ENCODE measurements around the gene TMEM82. TPM values are rescaled to one million over a fixed set of nuclear protein-coding genes. Genes with fewer than 3 reads are reported as not detected.

The TMEM82 gene
- polyA plus RNA-seq, 3 donors, result 4.5 to 6.1 (median 5.2) TPM

DNA sequence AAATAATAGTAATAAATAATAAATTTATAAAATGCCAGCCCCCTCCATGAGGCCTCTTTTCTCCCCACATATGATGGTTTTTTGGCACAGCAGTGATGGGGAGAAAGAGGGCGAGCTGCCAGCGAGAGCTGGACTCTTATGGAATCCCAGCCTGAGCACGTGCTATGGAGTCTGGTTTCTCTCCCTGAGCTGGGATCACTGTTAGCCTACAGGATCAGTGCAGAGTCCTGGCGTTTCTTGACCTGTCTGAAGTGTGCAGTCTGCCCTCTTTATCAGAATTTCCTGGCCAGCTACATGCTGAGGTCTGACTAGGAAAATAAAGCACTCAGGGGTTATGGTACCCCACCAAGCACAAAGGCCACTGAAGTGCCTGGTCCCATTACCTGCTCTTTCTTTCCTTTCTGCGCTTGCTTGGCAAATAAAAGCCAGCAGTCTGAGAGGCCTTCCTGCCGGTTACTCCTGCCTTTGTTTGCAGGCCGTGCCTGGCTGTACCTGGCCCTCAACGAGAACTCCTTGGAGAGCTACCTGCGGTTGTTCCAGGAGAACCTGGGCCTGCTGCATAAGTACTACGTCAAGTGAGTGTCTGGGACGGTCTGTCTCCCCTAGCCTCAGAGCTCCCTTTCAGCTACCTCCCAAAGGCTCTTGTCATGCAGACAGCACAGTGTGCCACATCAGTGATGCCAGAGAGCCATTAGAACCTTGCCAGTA is 24.7 kb upstream of the TMEM82 start:
- no peak for DNase-seq

DNA sequence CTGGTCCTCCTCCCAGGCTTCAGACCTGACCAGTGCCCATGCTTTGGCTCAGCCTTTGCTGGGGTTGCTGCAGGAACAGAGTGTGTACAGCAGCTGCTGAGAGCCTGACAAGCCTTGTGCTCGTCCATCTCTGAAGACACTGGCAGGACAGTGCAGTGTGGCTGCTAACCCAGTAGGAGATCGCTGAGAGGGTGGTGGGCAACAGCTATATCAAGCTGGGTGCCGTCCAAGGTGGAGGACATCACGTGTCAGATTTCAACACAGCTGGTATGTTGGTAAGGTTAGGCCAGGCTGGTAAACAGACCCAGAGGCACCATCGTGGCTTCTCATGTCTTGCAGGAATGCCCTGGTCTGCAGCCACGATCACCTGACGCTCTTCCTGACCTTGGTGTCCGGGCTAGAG is 24.1 kb upstream of the TMEM82 start:
- DNase-seq, result no peak

DNA sequence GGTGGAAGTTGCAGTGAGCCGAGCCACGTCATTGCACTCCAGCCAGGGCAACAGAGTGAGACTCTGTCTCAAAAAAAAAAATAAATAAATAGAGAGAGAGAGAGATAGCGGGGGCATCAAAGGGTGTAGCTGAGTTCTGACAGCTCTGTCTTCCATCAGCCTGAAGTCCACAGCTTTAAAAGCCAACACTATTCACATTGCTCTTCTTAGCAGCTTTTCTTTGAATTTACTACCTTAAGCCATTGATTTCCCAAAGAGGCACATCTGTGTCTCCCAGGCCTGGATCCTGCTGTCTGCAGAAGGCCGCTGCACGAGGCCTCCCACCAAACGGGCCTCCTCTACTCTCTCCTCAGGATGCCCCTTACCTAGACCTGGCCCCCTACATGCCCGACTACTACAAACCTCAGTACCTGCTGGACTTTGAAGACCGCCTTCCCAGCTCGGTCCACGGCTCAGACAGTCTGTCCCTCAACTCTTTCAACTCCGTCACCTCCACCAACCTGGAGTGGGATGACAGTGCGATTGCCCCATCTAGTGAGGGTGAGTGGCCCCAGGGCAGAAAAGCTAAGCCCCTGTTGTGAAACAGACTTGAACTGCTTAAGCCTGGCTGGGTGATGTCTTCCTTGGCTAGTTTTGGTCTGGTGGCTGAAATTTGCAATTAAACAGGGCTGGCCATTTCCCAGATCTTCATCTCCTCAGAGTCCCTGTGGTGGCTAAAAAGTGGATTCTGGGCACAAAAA is 22.7 kb upstream of the TMEM82 start:
- no peak for DNase-seq

DNA sequence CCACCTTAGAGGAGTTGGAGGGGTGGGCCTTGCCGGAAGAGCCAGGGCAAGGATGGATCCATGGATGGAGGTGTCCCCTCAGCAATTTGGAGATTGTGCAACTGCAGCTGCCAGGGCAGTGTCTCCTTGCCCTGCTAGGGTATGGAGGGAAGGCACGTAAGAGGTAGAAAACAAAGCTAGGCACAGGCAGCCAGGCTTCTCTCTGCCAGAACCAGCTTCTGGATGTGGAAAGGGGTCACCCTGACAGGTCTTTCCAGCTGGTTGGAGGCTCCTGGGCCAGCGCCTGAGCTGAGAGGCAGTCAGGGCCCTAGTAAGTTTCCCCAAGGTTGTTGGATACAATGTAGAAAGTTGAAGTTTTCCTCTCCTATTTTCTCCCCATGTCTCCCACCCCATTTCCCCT is 21.4 kb upstream of the TMEM82 start:
- no peak for DNase-seq

DNA sequence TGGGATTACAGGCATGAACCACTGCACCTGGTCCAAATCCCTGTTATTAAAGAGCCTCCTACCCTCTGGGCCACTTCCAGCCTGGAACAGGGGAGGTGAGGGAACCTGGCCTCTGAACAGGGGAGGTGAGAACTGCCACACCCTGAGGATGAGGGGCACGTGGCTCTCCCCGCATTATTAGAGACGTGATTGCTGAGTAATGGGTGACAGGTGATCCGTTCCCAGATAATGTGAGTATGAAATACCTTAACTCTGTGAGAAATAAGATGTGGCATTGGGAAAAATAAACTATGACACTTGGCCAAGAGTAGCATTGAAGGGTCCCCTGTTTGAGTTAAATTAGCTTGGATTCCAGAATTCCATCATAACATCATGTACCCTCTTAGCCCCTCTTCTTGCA is 19.9 kb upstream of the TMEM82 start:
- DNase-seq, result no peak

DNA sequence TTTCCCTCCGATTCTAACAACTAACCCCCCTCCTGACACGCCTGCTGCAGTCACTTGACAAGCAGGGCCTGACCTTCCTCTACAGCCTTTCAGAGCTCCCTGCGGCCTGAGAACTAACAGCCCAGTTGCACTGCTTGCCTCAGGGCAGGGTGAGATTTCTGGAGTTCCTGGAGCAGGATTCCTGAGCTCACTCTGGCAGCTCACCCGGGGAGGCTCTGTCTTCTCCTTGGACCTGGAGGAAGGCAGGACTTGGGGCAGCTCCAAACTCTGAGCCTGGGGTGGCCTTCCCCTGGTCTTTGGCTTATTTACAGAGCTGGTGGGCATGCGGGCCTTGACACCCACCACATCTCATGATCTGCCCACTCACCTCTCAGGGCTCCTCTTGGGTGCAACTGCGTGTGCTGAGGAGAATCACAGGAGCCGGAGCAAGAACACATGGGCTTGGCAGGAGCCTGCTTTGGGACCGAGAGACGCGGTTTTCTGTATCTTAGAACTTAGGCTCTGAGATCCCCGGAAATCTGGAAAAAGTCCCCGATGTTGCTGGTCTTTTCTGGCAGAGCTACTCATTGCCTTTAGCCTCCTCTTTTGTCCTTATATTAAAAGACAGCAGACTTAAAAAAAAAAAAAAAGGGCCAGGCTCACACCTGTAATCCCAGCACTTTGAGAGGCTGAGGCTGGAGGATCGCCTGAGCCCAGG is 19.3 kb upstream of the TMEM82 start:
- DNase-seq, result no peak

DNA sequence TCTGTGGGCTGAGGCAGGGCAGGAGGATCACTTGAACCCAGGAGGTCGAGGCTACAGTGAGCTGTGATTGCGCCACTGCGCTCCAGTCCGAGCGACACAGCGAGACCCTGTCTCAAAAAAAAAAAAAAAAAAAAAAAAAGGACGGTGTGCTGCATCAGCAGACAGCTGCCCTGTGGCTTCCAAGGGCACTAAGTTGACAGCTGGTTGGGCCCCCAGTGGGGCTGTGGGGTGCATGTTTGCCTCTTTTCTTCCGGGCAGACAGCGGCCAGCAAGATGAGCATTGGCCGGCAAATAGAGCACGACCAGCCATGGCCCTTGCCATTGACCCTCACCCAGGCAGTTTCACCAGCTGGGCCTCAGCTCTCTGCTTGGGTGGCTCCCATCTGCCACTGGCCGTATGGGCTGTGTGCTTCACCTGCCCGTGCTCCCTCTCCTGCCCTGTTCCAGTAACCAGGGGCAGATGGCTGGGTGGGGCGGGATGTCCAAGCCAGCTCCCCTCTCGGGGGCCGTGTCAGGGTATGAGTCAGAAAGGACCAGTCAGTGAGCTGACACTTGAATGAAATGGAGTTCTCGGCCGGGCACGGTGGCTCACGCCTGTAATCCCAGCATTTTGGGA is 18.6 kb upstream of the TMEM82 start:
- no peak for DNase-seq

DNA sequence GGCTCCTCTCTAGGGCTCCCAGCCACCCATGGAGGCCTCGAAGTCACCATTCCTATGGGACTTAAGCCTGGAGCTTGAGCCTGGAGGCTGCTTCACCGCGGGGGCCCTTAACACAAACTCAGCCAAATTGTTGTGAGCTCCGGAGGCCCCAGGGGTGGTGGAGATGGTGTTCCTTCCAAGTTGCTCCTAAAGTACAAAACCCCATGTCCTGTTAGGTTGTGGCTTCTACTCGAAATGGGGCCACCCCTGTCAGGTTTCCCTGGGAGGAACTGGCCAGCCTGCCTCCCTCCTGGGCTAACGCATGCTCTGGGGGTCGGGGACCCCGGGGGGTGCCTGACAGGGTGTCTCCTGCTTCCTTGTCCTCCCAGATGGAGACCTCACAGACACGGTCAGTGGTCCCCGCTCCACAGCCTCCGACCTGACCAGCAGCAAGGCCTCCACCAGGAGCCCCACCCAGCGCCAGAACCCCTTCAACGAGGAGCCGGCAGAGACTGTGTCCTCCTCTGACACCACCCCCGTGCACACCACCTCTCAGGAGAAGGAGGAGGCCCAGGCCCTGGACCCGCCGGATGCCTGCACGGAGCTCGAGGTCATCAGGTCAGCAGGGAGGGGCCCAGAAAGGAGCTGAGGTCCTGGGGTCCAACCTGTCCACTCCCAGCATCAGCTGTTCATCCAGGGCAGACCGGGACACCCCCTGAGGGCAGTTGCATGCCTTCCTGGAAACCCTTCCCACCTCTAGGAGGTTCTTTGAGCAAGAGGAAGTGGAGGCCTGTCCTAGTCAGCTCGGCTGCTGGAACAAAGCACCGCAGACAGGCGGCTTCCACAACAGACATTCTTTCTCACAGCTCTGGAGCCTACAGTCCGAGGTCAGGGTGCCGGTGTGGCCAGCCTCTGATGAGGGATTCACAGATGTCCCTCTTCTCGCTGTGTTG is 17.1 kb upstream of the TMEM82 start:
- DNase-seq, result no peak

DNA sequence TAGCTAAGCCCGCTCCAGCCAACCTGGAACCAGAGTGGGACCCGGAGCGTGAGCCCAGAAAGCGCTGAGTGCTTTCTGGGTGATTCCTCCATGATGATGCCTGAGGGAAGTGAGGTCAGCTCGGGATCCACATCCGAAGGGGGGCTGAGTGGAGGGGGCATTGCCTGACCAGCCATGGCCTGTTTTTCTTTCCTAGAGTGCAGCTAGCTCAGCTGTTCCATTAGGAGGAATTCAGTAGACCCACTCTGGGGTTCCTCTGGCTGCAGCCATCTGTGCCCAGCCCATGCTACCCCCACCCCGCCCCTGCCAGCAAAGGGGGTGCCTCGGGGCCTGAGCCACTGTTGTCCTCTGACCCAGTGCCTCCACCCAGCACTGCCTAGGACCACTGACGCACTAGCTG is 15.8 kb upstream of the TMEM82 start:
- DNase-seq, result no peak

DNA sequence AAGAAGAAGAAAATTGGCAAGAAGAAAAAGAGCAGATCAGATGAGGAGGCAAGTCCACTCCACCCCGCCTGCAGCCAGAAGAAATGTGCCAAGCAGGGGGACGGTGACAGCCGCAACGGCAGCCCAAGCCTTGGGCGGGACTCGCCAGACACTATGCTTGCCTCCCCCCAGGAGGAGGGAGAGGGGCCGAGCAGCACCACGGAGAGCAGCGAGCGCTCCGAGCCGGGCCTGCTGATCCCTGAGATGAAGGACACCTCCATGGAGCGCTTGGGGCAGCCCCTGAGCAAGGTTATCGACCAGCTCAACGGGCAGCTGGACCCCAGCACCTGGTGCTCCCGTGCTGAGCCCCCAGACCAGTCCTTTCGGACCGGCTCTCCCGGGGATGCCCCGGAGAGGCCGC is 15.3 kb upstream of the TMEM82 start:
- no peak for DNase-seq

DNA sequence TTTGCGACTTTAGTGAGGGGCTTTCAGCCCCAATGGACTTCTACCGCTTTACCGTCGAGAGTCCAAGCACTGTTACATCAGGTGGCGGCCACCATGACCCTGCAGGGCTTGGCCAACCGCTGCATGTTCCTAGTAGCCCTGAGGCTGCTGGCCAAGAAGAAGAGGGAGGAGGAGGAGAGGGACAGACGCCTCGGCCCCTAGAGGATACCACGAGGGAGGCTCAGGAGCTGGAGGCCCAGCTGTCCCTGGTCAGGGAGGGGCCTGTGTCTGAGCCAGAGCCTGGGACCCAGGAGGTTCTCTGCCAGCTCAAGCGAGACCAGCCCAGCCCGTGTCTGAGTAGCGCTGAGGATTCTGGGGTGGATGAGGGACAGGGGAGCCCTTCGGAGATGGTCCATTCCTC is 14.9 kb upstream of the TMEM82 start:
- no peak for DNase-seq

DNA sequence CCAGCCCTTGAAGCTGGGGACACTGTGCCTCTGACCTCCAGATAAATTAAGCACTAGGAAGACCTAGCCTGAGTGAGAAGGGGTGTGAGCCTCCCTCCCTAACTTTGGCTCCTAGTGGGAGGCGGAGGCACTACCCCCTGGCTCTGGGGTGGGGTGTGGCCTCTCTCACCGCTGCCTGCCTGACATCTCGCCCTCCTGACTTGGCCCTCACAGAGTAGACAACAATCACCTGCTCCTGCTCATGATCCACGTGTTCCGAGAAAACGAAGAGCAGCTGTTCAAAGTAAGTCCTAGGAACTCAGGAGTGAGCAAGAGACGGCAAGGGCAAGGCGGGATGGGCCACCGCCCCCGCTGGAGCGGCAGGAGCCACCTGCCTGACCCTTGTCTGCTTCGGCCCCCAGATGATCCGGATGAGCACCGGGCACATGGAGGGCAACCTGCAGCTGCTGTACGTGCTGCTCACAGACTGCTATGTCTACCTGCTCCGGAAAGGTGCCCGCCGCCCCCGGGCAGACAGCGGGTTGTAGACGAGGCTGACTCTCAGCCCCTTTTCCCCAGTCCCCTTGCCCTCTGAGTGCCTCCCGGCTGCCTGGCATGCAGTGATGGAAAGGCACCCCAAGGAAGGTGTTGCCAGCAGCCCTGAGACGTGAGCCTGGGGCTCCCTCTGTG is 14.3 kb upstream of the TMEM82 start:
- DNase-seq, result no peak

DNA sequence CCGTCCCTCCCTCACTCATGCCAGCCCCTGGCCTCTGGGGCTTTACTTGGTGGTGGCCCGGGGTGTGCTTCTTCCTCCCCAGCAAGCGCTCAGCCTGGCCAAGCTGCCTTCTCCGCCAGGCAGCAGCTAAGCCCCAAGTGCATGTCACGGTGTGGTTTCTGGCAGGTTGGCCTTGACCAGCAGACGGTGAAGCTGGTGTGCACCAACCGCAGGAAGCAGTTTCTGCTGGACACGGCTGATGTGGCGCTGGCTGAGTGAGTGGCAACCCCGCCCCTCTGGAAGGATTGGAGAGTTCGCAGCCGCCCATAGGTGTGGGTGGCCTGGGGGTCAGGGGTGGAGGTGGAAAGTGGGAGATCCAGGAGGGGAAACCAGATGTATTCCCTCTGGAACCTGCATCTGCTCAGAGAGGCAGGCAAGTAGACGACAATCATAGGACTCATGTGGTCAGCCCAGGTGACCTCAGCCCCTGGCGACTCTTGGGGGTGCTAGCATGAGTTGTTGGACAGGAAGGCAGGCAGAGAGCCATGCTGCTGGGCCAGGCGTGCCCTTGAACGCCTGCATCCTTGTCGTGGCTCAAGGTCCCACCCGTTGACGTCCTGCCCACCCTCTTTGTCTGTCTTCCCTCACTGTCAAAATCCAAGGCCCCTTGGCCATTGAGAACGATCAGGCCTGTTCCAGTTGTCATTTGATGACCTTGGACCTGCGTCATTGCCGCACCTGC is 13.2 kb upstream of the TMEM82 start:
- DNase-seq, result no peak

DNA sequence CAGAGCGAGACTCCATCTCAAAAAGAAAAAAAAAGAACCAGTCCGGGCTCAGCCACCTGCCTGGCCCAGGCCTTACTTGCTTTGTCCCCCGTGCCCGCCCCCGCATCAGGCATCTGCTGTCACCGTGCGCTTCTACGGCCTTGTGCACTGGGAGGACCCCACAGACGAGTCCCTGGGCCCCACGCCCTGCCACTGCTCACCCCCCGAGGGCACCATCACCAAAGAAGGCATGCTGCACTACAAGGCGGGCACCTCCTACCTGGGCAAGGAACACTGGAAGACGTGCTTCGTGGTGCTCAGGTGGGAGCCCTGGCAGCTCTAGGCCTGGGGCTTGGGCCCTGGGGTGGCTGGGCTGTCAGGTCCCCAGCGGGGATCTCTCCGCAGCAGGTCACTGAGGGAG is 11.9 kb upstream of the TMEM82 start:
- DNase-seq, result no peak

DNA sequence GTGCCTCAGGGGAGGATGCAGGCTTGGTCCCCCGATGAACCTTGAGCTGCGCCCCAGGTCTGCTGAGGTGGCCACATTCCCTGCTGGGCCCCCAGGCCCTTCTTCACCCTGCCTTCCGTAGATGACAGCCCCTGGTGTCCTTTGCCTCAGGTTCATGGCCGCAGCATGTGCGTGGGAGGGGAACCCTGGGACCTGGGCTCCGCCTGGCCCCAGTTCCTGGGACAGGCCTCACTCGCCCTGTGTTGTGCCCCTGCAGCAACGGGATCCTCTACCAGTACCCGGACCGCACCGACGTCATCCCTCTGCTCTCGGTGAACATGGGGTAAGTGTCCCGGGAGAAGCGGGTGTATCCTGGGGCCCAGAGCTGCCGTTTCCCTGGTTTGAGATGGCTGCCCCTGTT is 11.4 kb upstream of the TMEM82 start:
- DNase-seq, result no peak

DNA sequence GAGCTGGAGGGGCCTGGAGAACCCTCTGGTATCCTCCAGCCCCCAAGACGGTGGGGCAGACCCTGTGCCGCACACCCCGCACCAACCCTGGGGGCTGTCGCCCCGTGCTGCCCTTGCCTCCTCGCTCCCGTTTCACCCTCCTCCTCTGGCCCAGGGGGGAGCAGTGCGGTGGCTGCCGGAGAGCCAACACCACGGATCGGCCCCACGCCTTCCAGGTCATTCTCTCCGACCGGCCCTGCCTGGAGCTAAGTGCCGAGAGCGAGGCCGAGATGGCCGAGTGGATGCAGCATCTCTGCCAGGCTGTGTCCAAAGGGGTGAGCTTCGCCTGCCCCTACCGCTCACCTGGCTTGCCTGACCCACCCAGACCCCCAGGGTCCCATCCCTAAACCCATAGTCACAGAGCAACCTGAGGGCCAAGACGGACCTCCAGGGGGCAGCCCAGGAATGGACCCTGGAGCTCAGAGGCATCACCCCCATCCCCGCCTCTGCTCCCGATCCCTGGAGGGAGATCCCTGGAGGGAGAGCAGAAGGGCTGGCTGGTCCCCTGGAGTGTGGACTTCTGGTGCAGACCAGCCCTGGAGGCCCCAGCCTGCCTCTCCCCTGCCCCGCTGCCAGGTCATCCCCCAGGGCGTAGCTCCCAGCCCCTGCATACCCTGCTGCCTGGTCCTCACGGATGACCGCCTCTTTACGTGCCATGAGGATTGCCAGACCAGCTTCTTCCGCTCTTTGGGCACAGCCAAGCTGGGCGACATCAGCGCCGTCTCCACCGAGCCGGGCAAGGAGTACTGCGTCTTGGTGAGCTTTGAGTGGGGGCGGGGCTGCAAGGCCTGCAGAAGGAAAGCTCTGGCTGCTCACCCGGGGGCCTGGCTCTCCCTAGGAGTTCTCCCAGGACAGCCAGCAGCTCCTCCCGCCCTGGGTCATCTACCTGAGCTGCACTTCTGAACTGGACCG is 10.3 kb upstream of the TMEM82 start:
- no peak for DNase-seq

DNA sequence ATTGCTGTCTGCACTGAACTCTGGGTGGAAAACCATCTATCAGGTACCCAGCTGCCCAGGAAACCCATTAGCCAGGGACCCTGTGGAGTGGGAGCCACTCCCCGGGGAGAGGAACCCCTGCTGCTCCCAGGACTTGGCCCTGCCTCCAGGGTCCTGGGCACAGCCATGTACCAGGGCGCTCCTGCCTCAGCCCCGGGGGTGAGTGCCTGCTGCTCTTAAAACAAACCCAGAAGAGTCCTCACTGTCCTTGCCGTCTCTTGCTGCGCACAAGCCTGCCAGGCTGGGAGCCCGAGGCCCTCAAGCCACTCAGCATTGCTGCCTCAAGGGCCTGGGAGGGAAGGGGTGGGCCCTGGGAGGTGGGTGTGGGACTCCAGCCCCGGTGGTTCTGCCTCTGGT is 9.6 kb upstream of the TMEM82 start:
- DNase-seq, result no peak

DNA sequence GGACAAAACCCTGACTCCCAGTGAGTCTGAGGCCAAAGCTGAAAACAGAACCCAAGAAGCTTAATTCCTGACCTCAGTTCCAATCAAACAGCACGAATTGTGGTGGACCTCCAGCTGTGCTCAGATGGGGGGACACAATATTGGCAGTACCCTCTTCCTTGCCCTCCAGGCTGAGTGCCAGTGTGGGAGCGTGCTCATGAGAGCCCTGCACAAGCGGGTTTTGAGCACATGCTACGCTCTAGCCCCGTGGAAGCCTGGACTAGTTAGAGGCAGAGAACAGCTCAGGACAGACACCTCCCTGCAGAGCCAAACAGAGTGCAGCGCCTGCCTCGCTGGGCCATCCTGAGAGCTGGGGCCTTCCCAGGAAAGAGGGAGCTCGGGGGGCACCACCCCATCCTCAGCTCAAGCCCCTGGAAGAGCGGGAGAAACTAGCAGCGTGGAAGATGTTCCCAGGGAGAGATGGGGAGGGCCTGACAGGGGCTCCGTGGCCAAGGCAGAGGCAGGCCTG is 9.0 kb upstream of the TMEM82 start:
- DNase-seq, result no peak

DNA sequence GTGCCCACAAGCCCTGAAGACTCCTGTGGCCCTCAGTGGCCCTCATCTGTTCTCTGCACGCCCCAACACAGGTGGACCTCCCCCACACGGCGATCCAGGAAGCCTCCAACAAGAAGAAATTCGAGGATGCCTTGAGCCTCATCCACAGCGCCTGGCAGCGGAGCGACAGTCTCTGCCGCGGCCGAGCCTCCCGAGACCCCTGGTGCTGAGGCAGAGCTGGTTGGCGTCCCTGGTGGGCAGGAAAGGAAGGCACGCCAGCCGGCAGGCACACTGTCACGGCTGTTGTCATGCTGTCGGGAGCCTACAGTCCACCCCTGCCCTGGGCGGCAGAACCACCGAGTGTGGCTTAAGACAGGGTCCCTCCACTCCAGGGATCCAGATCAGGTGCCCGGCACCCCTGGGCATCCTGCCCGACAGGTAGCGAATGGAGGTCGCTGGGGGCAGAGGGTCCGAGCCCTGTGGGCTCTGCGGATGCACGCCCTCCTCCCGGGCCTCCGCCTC is 8.5 kb upstream of the TMEM82 start:
- DNase-seq, result no peak

All from renal pelvis (tissue), 4 donors.